GM19238 (cell line): ENCODE measurements around the gene CBFA2T3.

Experiments used
- DNase-seq: peaks from one replicate; pipeline ENCODE4 v3.0.0; 2011; ENCODE audit warnings: low spot score; ENCODE audit not compliant: insufficient read length

CBFA2T3 gene

DNA sequence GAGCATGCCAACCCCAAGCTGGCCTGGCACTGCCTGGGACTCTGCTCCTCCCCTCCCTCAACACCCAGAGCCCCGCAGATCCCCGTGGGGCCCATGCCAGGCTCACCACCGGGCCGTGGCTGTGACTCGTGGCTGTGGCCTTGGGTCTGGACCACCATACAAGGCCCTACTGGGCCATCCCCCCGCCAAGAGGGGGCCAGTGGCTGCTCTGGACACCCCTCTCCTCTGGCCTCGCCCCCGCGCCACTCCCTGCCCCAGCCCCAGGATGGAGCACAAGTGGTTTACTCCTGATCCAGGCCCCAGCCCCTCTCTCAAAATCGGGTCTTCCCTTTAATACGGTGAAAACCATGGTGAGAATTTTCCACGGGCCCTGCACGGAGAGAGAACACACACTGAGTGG is 113.6 kb downstream of the CBFA2T3 start:
- DNase-seq = no peak

DNA sequence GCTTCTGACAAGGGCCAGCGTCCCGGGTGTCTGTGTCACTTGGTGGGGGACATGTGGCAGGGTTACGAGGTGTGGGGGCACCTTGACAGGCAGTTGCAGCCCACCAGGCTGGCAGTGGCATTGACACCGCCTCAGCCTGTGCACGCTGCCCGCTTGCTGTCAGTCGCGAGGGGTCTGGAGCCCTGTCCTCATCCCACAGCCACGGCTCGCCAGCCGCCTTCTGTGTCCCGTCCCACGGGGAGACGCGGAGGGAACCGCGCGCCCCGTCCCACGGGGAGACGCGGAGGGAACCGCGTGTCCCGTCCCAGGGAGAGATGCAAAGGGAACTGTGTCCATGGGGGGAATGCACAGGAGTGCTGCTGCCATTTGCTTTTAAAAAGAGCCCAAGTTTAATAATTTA is 114.0 kb downstream of the CBFA2T3 start:
- no peak for DNase-seq

DNA sequence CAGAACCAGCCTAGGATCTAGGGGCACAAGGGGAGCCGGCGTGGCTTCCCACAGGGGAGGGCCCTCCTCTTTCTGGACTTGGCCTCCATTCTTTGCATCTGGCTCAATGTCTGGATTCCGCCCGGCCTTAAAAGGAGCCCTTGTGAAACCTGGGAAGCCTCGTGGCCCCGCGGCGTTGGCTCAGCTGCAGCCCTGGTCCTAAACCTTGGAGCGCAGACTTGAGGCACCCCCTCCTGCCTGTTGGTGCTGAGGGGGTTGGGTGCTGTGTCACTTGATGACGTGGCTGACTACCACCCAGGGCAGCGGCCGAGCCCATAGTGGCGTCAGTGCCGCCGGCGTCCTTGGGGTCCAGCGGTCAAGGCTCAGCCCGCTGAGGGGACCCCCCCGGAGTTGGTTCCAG is 115.6 kb downstream of the CBFA2T3 start:
- no peak for DNase-seq

DNA sequence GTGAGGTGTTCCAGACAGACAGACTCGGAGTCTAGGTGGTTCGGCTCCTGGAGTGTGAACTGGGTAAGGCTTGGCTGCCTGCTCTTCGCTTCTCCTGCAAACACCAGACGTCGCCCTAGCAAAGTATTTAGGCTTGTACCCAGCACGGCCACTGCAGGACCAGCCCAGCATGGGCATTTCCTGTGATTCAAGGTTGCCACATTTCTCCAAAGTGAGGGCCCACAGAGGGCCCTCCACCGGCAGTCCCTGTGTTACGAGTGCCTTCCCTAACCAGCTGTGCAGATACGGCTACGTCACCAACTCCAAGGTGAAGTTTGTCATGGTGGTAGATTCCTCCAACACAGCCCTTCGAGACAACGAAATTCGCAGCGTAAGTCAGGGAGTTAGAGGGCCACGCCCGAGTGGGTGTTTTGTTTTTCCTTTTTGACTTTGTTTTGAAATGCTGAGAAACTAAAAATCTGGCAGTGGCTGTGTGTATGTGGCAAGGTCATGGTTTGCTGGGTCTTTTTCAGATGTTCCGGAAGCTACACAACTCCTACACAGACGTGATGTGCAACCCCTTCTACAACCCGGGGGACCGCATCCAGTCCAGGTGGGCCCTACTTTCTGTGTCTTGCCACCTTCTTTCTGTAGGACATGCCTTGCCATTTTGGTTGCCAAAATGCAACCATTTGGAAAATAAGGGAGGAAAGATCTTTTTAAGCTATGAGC is 117.5 kb downstream of the CBFA2T3 start:
- no peak for DNase-seq

DNA sequence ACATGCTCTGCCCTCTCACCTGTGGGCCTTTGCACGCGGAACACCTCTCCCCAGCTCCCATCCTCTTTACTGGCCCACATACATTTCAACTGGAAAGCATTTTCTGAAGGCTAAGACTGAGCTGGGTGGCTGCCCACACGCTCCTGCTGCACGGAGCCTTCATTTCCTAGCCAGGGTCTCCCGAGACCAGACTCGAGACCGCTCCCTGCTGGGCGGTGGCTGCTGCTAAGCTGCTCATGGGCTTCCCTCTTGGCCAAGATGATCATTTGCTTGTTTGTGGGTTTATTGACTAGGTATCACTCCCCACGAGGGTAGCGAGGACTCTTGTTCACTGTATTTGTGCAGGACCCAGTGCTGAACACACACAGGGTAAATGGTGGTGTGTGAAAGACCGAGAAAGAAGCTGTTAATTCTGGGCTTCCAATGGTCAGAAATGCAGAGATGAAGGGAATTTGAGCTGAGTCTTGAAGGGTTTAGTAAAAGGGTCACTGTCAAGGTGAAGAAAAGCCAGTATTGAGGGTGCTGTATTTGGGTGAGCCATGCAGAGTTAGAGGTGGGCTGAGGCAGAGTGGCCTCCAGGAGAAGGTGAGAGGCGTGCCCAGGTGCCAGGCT is 119.2 kb downstream of the CBFA2T3 start:
- peak; percentile 93 for DNase-seq

DNA sequence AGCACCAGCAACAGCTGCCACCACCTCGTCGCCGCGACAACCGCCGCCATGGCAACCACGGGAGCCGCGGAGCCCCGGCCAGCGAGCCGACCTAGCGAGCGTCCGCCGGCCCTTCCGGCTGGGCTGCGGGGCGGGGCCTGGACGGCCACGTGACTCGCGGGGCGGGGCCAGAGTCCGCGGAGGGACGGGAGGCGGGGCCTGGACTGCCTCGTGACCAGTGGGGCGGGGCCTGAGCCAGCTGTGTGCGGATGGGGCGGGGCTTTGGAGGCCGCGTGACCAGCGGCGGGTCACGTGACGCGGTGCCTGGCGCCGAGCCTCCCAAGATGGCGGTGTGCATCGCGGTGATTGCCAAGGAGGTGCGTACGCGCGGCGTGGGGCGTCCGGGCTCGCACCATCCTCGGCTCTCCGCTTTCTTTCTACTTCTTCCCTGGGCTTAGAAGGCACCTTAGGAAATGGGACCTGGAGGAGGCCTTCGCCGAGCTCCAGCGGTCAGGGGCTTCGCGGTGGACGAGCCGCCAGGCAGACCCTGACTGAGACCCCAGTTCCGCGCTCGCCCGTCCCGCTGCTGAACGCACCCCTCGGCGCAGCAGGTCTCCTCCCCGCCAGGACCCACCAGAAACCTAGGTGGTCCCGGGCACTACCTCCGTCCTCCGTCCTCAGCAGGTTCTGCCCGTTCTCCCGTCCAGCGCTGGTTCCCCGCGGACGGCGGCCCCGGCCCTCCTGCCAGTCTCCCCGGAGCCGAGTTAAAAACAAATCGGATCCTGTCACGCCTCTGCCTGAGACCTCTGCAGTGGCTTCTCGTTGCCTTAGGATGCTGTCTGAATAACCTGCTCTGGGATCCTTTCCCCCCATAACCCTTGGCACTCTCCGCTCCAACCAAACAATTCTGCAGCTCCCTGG is 119.9 kb downstream of the CBFA2T3 start, which contains the start of the genes GALNS and TRAPPC2L:
Gene GALNS (minus strand): TSS at position 120 of the 900 bp plus-strand sequence. CDS start 70 bp downstream, at position 50.
Gene TRAPPC2L (plus strand): TSS at position 300 of the 900 bp plus-strand sequence. CDS start 24 bp downstream, at position 324.
- peak; percentile 100 for DNase-seq

DNA sequence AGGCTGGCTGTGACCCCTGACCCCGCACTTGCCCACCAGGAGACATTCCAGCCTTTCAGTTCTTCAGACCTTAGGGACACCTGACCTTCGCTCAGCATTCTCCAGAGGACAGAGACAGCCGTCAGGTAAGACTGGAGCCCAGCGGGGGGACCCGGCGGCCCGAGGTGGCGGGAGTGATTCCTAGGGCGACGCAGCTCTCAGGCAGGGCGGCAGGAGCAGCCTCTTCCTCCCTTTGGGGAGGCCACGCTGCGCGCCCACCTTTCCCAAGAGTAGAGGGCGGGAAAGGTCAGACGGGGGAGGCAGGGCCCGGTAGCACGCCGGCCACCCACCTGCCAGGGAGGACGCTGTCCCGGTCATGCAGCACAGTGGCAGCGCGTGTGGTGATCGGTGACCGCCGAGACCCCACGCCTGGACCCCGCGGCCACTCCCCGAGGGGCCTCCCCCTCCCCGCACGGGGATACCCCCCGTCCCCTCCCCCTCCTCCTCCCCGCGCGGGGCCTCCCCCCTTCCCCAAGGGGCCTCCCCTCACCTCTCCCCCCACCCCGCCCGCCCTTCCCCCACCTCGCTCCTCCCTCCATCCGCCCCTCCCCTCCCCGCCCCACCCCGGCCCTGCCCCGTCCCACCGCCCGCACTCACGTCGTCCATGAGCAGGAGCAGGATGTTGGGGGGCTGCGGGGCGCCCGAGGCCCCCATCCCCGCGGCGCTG is 120.7 kb downstream of the CBFA2T3 start:
- no peak for DNase-seq

DNA sequence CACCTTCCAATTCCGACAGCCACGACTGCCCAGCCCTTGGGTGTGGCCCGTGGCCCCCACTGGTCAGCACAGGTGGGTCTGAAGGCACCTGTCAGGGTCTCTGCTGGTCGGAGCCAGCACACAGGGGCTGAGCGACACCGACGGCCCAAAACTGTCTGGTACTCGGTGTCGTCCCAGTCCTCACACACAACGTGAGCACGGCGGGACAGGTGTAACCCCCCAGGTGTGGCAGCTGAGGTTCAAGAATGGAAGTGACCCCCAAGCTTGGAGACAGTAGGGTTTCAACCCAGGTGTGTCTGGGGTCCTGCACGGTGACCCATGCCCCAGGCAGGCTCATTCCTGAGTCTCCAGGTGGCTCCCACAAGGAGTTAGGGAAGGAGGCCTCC is 121.3 kb downstream of the CBFA2T3 start:
- no peak for DNase-seq

DNA sequence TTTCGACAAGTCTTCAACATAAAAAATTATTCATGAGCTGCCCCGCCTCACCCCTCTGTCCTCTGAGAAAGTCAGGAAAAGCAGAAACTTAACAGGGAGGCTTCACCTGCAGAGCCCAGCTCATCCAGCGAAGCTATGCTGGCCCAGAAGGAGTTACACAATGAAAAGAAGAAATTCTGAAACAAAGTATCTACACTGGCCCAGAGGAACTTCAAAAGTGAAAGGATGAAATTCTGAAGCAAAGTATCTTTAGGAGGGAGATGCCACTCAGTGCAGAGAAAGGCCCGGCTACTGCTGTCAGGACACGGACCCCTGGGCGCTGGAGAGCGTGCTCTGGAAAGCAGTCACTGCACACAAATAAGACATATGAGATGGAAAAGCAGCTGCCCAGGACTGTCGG is 121.8 kb downstream of the CBFA2T3 start:
- no peak for DNase-seq

DNA sequence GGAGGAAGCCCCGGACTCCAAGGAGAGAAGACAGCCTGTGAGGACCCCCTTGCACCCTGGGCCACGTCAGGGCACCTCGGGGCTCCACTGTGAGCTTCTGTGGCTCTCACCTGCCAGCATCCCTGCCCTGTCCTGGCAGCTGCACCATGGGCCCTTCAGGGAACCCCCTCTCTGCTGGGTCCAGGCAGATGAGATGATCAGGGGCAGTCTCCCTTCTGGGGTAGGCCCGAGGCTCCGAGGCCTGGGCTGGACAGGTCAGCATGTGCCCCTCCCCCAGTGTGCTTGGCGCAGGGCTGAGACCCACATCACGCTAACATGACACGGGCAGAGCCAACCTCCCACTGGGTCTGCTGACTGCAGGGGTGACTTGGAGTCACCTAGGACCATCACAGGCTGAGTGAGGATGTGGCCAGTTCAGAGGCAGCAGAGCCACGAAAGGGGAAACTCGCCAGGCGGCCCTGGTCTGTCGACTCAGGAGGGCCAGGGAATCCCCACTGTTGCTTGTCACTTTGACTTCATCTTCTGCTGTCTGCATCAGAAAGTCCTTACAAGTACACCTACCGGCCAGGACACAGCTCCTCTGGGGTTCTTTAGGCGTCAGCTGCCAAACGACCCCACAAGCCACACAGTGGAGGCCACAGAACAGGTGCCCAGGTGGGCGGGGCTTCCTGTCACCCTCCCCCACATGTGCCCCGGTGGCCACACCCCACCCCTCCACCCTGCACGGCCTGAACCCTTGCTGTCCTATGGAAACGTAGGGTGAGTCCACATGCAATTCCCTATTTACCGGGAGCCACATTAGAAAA is 122.5 kb downstream of the CBFA2T3 start:
- DNase-seq = peak; percentile 48

DNA sequence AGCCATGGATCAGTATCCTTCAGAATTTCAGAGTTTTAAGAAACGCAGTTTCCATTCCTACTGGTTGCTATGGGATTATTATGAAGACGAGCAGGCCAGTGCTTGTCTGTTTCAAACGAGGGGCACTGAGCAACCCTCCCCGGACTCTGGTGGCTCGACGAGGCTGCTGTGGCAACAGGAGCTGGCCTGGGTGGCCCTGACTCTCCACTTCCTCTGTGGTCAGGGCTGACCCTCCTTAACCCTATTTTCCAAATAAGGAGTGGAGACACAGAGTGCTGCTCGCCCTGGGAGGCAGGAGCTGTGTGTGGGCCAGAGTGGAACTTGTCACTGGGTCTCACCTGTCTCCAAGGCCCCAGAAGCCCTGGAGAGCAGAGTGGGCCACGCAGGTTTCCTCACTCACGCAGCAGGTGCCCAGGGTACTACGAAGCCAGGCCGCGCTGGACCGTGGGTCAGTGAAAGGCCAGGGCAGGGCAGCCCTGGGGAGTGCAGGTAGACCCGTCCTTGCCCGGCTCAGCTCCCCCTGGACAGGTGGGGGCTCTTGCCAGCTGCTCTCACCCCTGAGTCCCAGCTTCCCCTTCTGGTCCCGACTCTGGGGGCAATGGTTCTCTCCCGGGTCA is 123.6 kb downstream of the CBFA2T3 start:
- DNase-seq = no peak

DNA sequence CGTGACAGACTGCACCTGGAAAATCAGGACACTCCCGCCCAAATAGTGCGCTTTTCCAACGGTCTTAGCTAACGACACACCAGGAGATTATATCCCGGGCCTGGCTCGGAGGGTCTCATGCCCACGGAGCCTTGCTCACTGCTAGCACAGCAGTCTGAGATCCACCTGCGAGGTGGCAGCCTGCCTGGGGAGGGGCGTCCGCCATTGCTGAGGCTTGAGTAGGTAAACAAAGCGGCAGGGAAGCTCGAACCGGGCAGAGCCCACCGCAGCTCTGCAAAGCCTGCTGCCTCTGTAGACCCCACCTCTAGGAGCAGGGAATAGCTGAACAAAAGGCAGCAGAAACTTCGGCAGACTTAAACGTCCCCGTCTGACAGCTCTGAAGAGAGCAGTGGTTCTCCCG is 125.4 kb downstream of the CBFA2T3 start:
- DNase-seq = no peak

DNA sequence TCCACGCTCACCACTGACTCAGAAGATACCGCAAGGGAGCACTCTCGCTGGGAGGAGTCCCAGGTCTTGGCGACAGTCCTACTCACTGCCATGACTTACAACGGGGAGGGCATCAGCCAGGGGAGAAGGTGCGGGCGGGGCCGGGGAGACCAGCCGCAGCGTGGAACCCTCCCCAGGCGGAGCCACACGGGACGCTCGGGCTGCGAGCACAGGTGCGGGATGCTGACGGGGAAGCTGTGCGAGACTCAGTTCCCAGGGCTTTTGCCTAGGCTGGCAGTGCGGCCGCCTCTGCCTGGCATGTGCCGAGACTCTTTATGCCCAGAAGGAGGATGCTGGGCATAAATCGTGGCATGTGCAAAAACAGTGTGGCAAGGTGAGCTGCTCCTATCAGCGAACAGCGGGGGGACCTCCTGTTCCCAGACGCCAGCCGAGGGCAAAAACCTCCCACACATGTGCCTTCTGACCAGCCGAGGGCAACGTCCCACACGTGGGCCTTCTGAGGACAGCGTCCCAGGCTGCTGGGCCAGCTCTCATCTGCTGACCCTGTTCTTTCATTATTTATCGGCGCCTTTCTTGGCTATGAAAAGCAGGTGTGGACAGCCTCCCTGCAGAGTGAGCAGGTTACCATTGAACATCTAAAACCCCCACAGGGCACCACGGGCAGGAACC is 126.3 kb downstream of the CBFA2T3 start:
- no peak for DNase-seq

DNA sequence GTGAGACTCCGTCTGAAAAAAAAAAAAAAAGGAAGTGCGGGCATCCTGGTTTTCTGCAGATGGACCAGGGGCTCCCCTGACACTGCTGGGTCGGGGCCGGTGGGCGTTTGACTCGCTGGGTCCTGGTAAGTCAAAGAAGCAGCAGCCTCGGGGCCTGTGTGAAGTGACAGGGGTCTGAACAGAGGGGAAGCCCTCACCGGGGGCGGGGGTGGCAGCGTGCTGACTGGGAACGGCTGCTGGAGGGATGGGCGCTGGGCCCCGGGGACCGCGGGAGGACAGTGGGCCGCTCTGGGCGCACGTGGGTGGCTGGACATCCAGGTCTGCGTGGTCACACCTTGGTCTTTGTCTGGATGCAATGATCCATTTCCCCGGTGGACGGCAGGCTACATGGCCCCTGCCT is 128.4 kb downstream of the CBFA2T3 start:
- no peak for DNase-seq

DNA sequence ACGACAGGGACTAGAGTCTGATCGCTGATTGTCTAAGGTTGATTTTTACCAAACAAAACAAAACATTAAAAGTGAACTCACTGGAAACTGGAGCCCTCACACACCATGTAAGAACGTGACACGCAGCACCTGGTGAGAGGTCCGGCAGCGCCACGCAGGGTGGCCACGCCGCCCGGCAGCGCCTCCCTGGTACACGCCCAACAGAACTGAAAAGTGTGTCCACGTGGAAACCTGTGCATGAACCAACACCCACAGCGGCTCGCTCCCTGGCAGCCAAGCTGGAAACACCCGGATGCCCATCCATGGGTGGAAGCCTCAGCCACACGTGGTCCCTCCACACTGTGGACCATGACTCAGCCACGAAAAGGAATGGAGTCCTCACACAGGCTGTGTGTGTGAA is 129.4 kb downstream of the CBFA2T3 start:
- no peak for DNase-seq

DNA sequence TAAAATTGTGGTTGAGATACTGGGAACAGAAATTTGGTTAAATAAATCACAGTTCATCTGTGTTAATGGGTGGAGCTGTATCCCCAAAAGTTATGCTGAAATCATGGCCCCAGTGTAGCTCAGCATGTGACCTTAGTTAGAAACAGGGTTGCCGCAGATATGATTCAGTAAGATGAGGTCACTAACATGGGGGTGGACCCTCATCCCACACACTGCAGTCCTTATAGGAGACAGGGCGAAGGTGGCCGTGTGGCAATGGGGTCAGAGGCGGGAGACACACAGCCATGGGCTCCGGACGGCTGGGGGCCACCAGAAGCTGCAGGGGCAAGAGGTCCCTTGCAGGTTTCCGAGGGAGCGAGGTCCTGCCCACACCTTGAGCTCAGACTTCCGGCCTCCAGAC is 130.9 kb downstream of the CBFA2T3 start:
- no peak for DNase-seq

DNA sequence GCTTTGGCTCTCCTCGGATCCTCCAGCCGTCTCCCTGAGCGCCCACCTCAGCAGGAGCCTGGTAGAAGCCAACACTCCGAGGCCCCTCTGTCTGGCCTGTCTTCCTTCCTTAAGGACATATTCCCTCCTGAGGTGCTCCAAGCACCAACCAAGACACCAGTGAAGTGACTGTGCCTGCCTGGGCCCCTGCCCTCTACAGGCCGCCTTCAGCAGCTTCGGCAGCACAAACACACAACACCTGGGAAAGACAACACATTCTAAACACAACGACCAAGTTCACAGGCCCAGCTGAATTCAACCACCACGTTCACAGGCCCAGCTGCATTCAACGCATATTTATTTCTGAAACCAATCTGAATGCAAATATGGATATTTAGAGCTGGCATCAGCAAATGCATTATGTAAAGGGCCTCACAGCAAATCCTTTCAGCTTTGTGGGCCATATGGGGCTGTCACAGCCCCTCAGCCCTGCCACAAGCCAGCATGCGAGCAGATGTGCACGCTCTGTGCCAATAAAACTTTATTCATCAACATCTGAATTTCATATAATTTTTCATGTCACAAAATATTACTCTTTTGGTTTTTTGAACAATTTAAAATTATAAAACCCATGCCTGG is 132.5 kb downstream of the CBFA2T3 start:
- DNase-seq = no peak

DNA sequence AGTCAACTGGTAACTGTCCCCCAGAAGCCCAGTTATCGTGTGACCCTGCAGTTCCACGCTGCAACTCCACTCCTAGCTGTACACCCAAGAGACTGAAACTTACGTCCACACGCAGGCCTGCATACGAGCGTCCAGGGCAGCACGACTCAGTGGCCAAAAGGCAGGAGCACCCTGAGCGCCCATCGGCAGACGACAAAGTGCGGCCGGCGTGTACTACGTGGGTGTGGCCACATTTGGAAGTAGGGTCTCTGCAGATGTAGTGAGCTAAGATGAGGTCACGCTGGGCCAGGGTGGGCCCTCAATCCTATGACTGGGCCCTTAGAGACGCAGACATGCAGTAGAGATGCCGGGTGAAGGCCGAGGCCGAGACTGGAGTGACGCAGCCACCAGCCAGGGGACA is 133.8 kb downstream of the CBFA2T3 start:
- no peak for DNase-seq

DNA sequence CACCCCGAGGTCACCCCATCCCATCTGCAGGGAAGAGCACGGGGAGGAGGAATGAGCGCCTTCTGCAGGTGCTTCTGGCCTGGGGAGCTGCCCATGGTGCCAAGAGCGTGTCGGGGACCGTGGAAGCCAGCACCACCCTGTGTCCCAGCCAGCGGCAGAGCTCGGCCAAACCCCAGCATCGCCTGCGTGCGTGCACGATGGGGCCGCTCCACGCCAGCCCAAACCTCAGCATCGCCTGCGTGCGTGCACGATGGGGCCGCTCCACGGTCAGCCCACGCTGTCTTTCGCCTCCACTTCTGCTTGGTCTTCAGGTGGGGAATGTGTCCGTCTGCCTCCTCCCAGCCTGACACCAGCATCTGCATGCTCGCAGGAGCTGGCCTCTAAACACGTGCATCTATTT is 134.2 kb downstream of the CBFA2T3 start:
- no peak for DNase-seq
